ENCODE data around the gene RGP1. TPM values are rescaled to one million over a fixed set of nuclear protein-coding genes. Genes with fewer than 3 reads are reported as not detected.
A peak's percentile ranks its signal among the peaks of the same experiment; 100 is the strongest.

RGP1 gene
- total and polyA plus RNA-seq, 9 of the 15 experiments (the other 6 are each of a cell fraction or from before 2014, with no cell fraction given): 0.42 to 13.8 (median 6.7) TPM

DNA sequence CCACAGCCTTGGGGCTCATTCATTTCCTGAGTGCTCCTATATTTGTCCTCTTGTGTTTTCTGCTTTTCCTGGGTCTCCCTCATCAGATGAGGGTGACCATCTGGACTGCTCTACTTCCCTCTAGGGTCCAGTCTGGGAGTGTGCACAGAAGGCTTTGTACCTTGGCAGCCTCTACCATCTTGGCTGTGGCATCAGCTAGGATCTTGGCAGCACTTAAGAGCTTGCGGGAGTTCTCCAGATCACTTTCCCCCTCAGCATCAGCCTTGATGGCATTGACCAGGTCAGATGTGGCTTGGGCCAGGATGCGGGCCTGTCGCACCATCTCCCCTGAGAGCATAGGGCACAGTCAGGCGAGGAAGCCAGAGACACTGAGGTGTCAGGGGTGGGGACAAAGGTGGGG lies 32.9 kb upstream of the RGP1 start:
- H3K4me1 ChIP-seq (replicated peaks in 1 of 2; ENCODE audit: control insufficient read depth in 2 of 2, insufficient read depth in 2 of 2, low read length in 2 of 2): no peaks in the 10 kb centered on the region
- no peaks in the 10 kb centered on the region for H4K20me1 ChIP-seq (replicated peaks; ENCODE audit: control insufficient read depth, insufficient read depth, low read length)
- in situ Hi-C loops (cut with MboI): no loop called here
- DNase-seq (ENCODE audit: extremely low read depth in 1 of 4, low spot score in 3 of 4) (no peak), ATAC-seq (peak; percentile 35; the same call in 1 of the 3 replicates), FAIRE-seq (no peak)
- peak overlapping the region in 1 of 2 experiments; percentile 35; a peak in 1 of 4 replicates for H3K9ac ChIP-seq (ENCODE audit: insufficient read depth in 1 of 2, low read depth in 2 of 2, low read length in 2 of 2)
- TF ChIP-seq CBX5 (IDR thresholded peaks at IDR 0.05; ENCODE audit: borderline replicate concordance, low read depth): no peak
- peak; percentile 24 for TF ChIP-seq POLR2B (IDR thresholded peaks at IDR 0.05; ENCODE audit: low read depth, partially characterized antibody)
- no peak for TF ChIP-seq ZNF316 (IDR thresholded peaks at IDR 0.05)
- TF ChIP-seq, protein P1, sequence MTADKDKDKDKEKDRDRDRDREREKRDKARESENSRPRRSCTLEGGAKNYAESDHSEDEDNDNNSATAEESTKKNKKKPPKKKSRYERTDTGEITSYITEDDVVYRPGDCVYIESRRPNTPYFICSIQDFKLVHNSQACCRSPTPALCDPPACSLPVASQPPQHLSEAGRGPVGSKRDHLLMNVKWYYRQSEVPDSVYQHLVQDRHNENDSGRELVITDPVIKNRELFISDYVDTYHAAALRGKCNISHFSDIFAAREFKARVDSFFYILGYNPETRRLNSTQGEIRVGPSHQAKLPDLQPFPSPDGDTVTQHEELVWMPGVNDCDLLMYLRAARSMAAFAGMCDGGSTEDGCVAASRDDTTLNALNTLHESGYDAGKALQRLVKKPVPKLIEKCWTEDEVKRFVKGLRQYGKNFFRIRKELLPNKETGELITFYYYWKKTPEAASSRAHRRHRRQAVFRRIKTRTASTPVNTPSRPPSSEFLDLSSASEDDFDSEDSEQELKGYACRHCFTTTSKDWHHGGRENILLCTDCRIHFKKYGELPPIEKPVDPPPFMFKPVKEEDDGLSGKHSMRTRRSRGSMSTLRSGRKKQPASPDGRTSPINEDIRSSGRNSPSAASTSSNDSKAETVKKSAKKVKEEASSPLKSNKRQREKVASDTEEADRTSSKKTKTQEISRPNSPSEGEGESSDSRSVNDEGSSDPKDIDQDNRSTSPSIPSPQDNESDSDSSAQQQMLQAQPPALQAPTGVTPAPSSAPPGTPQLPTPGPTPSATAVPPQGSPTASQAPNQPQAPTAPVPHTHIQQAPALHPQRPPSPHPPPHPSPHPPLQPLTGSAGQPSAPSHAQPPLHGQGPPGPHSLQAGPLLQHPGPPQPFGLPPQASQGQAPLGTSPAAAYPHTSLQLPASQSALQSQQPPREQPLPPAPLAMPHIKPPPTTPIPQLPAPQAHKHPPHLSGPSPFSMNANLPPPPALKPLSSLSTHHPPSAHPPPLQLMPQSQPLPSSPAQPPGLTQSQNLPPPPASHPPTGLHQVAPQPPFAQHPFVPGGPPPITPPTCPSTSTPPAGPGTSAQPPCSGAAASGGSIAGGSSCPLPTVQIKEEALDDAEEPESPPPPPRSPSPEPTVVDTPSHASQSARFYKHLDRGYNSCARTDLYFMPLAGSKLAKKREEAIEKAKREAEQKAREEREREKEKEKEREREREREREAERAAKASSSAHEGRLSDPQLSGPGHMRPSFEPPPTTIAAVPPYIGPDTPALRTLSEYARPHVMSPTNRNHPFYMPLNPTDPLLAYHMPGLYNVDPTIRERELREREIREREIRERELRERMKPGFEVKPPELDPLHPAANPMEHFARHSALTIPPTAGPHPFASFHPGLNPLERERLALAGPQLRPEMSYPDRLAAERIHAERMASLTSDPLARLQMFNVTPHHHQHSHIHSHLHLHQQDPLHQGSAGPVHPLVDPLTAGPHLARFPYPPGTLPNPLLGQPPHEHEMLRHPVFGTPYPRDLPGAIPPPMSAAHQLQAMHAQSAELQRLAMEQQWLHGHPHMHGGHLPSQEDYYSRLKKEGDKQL (CRISPR knock-in tag; IDR thresholded peaks at IDR 0.05; ENCODE audit: borderline replicate concordance): no peak
- TF ChIP-seq, protein P2, sequence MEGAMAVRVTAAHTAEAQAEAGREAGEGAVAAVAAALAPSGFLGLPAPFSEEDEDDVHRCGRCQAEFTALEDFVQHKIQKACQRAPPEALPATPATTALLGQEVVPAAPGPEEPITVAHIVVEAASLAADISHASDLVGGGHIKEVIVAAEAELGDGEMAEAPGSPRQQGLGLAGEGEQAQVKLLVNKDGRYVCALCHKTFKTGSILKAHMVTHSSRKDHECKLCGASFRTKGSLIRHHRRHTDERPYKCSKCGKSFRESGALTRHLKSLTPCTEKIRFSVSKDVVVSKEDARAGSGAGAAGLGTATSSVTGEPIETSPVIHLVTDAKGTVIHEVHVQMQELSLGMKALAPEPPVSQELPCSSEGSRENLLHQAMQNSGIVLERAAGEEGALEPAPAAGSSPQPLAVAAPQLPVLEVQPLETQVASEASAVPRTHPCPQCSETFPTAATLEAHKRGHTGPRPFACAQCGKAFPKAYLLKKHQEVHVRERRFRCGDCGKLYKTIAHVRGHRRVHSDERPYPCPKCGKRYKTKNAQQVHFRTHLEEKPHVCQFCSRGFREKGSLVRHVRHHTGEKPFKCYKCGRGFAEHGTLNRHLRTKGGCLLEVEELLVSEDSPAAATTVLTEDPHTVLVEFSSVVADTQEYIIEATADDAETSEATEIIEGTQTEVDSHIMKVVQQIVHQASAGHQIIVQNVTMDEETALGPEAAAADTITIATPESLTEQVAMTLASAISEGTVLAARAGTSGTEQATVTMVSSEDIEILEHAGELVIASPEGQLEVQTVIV (CRISPR knock-in tag; IDR thresholded peaks at IDR 0.05; ENCODE audit: borderline replicate concordance): no peak
- 0 out of 2 replicates have a peak, but pooled peaks have one; percentile 33 for TF ChIP-seq SUPT5H (IDR thresholded peaks at IDR 0.05)
- ChIA-PET POLR2A (interaction anchor here (1.2 to 1.3 kb wide), 3 partner anchors 15 to 120 kb away, joined by 3 to 5 read pairs (median 3); partner anchors contain the start of gene TLN1), CTCF (ENCODE audit: low intra/inter-chr PET ratio) (no interaction called here)
- H3K4me2 ChIP-seq (ENCODE audit: insufficient read depth, low read length): no peak overlapping the region
- no peaks in the 10 kb centered on the region for H3K9me3 ChIP-seq (replicated peaks; ENCODE audit: control insufficient read depth, insufficient read depth, low read depth, low read length)
- 100% methylated on average over 4 of the region's 4 CpGs for WGBS (ENCODE audit: insufficient coverage, low coverage, missing lambda C conversion rate)
- peaks cover 96% of the 10 kb centered on the region; the same call in 2 of the 3 replicates for H3K36me3 ChIP-seq (ENCODE audit: control insufficient read depth, insufficient read depth, low read length)
- BruUV-seq (replicated peaks): no TSS peak
- intact Hi-C loops (cut with micrococcal nuclease): no loop called here
- H3K9me1 ChIP-seq (ENCODE audit: control insufficient read depth, insufficient read depth, low read length): no peaks in the 10 kb centered on the region
- H3K79me2 ChIP-seq (ENCODE audit: control insufficient read depth, insufficient read depth, low read length): no peaks in the 10 kb centered on the region
- no peak overlapping the region for H3K27ac ChIP-seq (ENCODE audit: extremely low read depth, low read depth, low read length)
- H3K4me3 ChIP-seq: no peak overlapping the region
- no peak overlapping the region for H2AFZ ChIP-seq (ENCODE audit: low read depth, low read length)
- no peaks in the 10 kb centered on the region for H3K27me3 ChIP-seq (ENCODE audit: control insufficient read depth in 2 of 2, insufficient read depth in 2 of 2, low read length in 2 of 2)
